Ovary (tissue), 3 donors: ENCODE results near the gene OR6Y1.

Source experiments
- CTCF ChIP-seq, 3 donors: fragments of 450-650 bp in 2 of 3; fragments of 200-600 bp in 1 of 3; IDR thresholded peaks; one replicate each; pipeline versions ENCODE4 v1.5.1 to v1.8.0; 2016 to 2022; ENCODE audit warnings: antibody characterized with exemption in 3 of 3, mild to moderate bottlenecking in 1 of 3
- EP300 ChIP-seq: sonication (generic); formaldehyde crosslinking; IDR thresholded peaks from one replicate; pipeline ENCODE4 v1.6.1; 2017; ENCODE audit warnings: antibody characterized with exemption
- POLR2A ChIP-seq: fragments of 450-650 bp; IDR thresholded peaks from one replicate; pipeline ENCODE4 v1.6.1; 2017; ENCODE audit warnings: antibody characterized with exemption, mild to moderate bottlenecking, moderate library complexity
- donor health status: DM: no; HTN: no; CAD: no.

DNA sequence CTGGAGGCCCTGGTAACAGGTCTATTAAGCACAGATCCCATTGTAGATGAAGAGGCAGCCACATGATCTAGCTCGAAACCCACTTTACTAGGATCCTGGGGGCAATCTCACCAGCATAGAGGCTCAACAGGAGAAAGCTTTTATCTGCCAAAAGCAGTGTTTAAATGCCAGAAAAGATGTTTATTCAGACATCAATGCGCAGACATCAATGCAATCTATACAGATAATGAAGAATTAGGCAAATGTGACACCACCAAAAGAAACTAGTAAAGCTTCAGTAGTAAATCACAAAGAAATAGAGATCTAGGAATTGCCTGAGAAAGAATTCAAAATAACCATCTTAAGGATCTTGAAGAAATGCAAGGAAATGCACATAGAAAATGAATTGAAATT lies 32.5 kb downstream of the OR6Y1 start:
- TF ChIP-seq CTCF (IDR thresholded peaks at IDR 0.05), result no peak
- TF ChIP-seq EP300, result no peak
- no peak for TF ChIP-seq POLR2A
